Sigmoid colon (tissue), 3 donors: ENCODE measurements around the gene KRTAP21-3.
"Not testable (repeated sequence)": the region's sequence is repeated elsewhere in the genome, so short reads cannot be mapped to it uniquely, and the experiment has no call there.

ENCODE experiments used
- POLR2A ChIP-seq, 2 donors: fragments of 450-650 bp; IDR thresholded peaks; one replicate each; pipeline ENCODE4 v1.6.1; 2016; ENCODE audit warnings: antibody characterized with exemption in 2 of 2, mild to moderate bottlenecking in 2 of 2, moderate library complexity in 2 of 2
- TF ChIP-seq, protein P1 (sequence below), 4 experiments: fragments of 450-650 bp in 3 of 4; fragments of 200-600 bp in 1 of 4; IDR thresholded peaks; one replicate each; pipeline ENCODE4 v1.5.1; 2016 to 2019; ENCODE audit warnings: antibody characterized with exemption in 4 of 4, mild to moderate bottlenecking in 3 of 4, moderate library complexity in 2 of 4

DNA sequence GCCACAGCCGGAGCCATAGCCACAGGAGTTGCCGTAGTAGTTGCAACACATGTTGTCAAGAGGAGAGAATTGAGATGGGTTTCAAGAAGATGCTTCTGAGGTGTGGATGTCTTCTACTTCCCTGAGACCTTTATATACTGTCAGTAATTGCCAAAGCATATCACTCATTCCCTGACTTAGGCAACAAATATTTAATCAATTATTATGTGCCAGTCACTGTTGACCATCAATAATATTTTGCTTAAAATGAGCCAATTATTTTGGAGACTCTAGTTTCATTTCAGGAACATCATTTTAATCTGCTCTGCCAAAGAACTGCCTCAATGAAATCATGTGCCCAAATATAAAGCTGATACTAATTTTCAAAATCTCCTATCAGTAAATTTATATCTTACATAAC lies 36.8 kb upstream of the KRTAP21-3 start, which contains the start of gene KRTAP21-1:
- TF ChIP-seq, protein P1, sequence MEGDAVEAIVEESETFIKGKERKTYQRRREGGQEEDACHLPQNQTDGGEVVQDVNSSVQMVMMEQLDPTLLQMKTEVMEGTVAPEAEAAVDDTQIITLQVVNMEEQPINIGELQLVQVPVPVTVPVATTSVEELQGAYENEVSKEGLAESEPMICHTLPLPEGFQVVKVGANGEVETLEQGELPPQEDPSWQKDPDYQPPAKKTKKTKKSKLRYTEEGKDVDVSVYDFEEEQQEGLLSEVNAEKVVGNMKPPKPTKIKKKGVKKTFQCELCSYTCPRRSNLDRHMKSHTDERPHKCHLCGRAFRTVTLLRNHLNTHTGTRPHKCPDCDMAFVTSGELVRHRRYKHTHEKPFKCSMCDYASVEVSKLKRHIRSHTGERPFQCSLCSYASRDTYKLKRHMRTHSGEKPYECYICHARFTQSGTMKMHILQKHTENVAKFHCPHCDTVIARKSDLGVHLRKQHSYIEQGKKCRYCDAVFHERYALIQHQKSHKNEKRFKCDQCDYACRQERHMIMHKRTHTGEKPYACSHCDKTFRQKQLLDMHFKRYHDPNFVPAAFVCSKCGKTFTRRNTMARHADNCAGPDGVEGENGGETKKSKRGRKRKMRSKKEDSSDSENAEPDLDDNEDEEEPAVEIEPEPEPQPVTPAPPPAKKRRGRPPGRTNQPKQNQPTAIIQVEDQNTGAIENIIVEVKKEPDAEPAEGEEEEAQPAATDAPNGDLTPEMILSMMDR (IDR thresholded peaks at IDR 0.05), result not testable (repeated sequence)
- TF ChIP-seq POLR2A (IDR thresholded peaks at IDR 0.05), result not testable (repeated sequence)
